Measurements from ENCODE around the gene RMND5A. TPM values are rescaled to one million over a fixed set of nuclear protein-coding genes. Genes with fewer than 3 reads are reported as not detected.

The RMND5A gene
- polyA plus RNA-seq, 1 of the 3 experiments (the other 2 are of a cell fraction) = 4.3 TPM

GRCh38 chr2:86673011-86673410 is 47.1 kb upstream of the RMND5A start:
- DNase-seq = no peak
- Histone ChIP-seq H3K9me3 (no peaks in the 10 kb centered on the region), H3F3A (replicated peaks; ENCODE audit: insufficient read depth) (no peaks in the 10 kb centered on the region), H3K36me3 (replicated peaks in 1 of 2; ENCODE audit: control insufficient read depth in 1 of 2, insufficient read depth in 2 of 2, low read length in 1 of 2) (no peaks in the 10 kb centered on the region), H3K9ac (no peak overlapping the region), H3K4me2 (no peak overlapping the region), H2AFZ (ENCODE audit: low read depth) (no peak overlapping the region), H3K4me3 (ENCODE audit: low read depth in 2 of 2, low read length in 1 of 2) (no peak overlapping the region), H3K9me2 (no peaks in the 10 kb centered on the region), H3K79me2 (ENCODE audit: insufficient read depth) (no peaks in the 10 kb centered on the region), H4K20me1 (ENCODE audit: insufficient read depth) (no peaks in the 10 kb centered on the region), H3K4me1 (ENCODE audit: control insufficient read depth in 1 of 2, insufficient read depth in 2 of 2, low read depth in 1 of 2, low read length in 1 of 2) (peaks cover 0 to 3% of the 10 kb centered on the region in 2 experiments; a peak in 1 of 4 replicates), H3K27ac (ENCODE audit: low read depth in 2 of 2, low read length in 1 of 2) (no peak overlapping the region), H3K27me3 (ENCODE audit: insufficient read depth) (no peaks in the 10 kb centered on the region; the same call in 1 of the 2 replicates)
- no peak for TF ChIP-seq USF2 (IDR thresholded peaks at IDR 0.05; ENCODE audit: borderline replicate concordance, low read depth, low read length)
- no peak for TF ChIP-seq NRF1 (IDR thresholded peaks at IDR 0.05; ENCODE audit: low read depth, low read length)
- no peak for TF ChIP-seq FOXJ3 (CRISPR knock-in tag; IDR thresholded peaks at IDR 0.05)
- TF ChIP-seq FOSL2 (IDR thresholded peaks at IDR 0.05; ENCODE audit: borderline replicate concordance, low read depth) = no peak
- TF ChIP-seq CHD2 (IDR thresholded peaks at IDR 0.05; ENCODE audit: low read length, partially characterized antibody) = no peak
- TF ChIP-seq EZH2phosphoT487 (IDR thresholded peaks at IDR 0.05; ENCODE audit: borderline replicate concordance, low read depth) = no peak
- no peak for TF ChIP-seq RXRA (IDR thresholded peaks at IDR 0.05; ENCODE audit: borderline replicate concordance, low read depth)
- TF ChIP-seq CTCF (IDR thresholded peaks at IDR 0.05) = no peak
- no peak for TF ChIP-seq REST (IDR thresholded peaks at IDR 0.05; ENCODE audit: low read depth, low read length)
- no peak for TF ChIP-seq RAD21 (IDR thresholded peaks at IDR 0.05; ENCODE audit: low read length)
- TF ChIP-seq TAF1 (IDR thresholded peaks at IDR 0.05; ENCODE audit: borderline replicate concordance, low read depth, low read length) = no peak
- WGBS (ENCODE audit: low lambda C conversion rate) = 64% methylated on average over 1 of the region's 1 CpG
- POLR2A ChIA-PET = no interaction called here
- CTCF ChIA-PET = no interaction called here
